Caco-2 (cell line): ENCODE measurements around the gene FRZB. TPM values are rescaled to one million over a fixed set of nuclear protein-coding genes. Genes with fewer than 3 reads are reported as not detected.

Experiments
- BruUV-seq: library from RNA; stranded (reverse); fragments of 400-500 nt; replicated peaks from 2 replicates; lab custom pipeline; 2021; lab: Mats Ljungman, UMichigan
- CTCF ChIA-PET: fragments of 300-600 bp; sonication (Branson Sonifier 250); formaldehyde crosslinking; loops from one replicate; lab custom pipeline; 2022; ENCODE audit warnings: antibody characterized with exemption; lab: Charles Lee
- POLR2A ChIA-PET: fragments of 300-600 bp; sonication (Branson Sonifier 250); formaldehyde crosslinking; loops from one replicate; lab custom pipeline; 2022; ENCODE audit warnings: antibody characterized with exemption; lab: Charles Lee
- DNase-seq, 2 experiments: peaks; one replicate each; pipeline versions ENCODE4 v3.0.0 to v3.0.0-alpha.2; 2020 to 2022
- H3K27me3 ChIP-seq: replicated peaks from 2 replicates; pipeline ENCODE4 v1.6.0; 2011; ENCODE audit warnings: low read length; ENCODE audit not compliant: control insufficient read depth, insufficient read depth
- H3K36me3 ChIP-seq: 2 replicates; pipeline ENCODE4 v1.5.1; 2011; ENCODE audit warnings: low read length; ENCODE audit not compliant: control insufficient read depth, insufficient read depth
- H3K4me1 ChIP-seq: fragments of 250-450 bp; sonication (Bioruptor Pico); 2 replicates; pipeline ENCODE4 v1.5.1; 2020; ENCODE audit warnings: mild to moderate bottlenecking
- H3K4me3 ChIP-seq: 2 replicates; pipeline ENCODE4 v1.5.1; 2011; ENCODE audit warnings: low read depth, mild to moderate bottlenecking, control low read depth, low read length
- H3K9me3 ChIP-seq: fragments of 250-450 bp; sonication (Bioruptor Pico); 2 replicates; pipeline ENCODE4 v1.5.1; 2020; ENCODE audit warnings: mild to moderate bottlenecking, moderate library complexity
- H3K27ac Mint-ChIP-seq: one replicate; pipeline ENCODE4 v1.8.0; 2022; ENCODE audit warnings: mixed read lengths; ENCODE audit not compliant: unreplicated experiment
- H3K27me3 Mint-ChIP-seq: one replicate; pipeline ENCODE4 v1.8.0; 2022; ENCODE audit warnings: mixed read lengths; ENCODE audit not compliant: insufficient read depth, unreplicated experiment
- H3K36me3 Mint-ChIP-seq: one replicate; pipeline ENCODE4 v1.8.0; 2022; ENCODE audit warnings: mild to moderate bottlenecking, mixed read lengths; ENCODE audit not compliant: insufficient read depth, unreplicated experiment
- H3K4me1 Mint-ChIP-seq: one replicate; pipeline ENCODE4 v1.8.0; 2022; ENCODE audit warnings: low read depth, mixed read lengths; ENCODE audit not compliant: unreplicated experiment
- H3K4me3 Mint-ChIP-seq: one replicate; pipeline ENCODE4 v1.8.0; 2022; ENCODE audit warnings: mild to moderate bottlenecking, moderate library complexity, mixed read lengths; ENCODE audit not compliant: unreplicated experiment
- H3K9me3 Mint-ChIP-seq: one replicate; pipeline ENCODE4 v1.8.0; 2022; ENCODE audit warnings: mixed read lengths; ENCODE audit not compliant: unreplicated experiment
- CTCF ChIP-seq, 2 experiments: fragments of 200-600 bp in 1 of 2; IDR thresholded peaks; 1 replicate in 1 of 2; 2 replicates in 1 of 2; pipeline versions ENCODE4 v1.5.1 to v1.8.0; 2011 to 2022; ENCODE audit warnings: antibody characterized with exemption in 1 of 2, control low read depth in 1 of 2, inconsistent platforms in 1 of 2, low read depth in 1 of 2, low read length in 1 of 2, mild to moderate bottlenecking in 1 of 2, moderate library complexity in 1 of 2; ENCODE audit not compliant: insufficient read depth in 1 of 2, severe bottlenecking in 1 of 2, unreplicated experiment in 1 of 2
- intact Hi-C: fragments of 100-400 bp; cut with micrococcal nuclease; formaldehyde crosslinking; loops from one replicate; pipeline ENCODE4 v1.10.0; 2022; ENCODE audit not compliant: unreplicated experiment
- total RNA-seq: library from RNA; stranded (reverse); gene quantifications from 2 replicates; pipeline ENCODE4 v1.2.3, GENCODE V29; 2022

The FRZB gene
- total RNA-seq, 1 experiment from 2014 or later, result not detected

- Histone ChIP-seq H3K4me1 (no peaks in the 10 kb centered on the region), H3K9me3 (no peaks in the 10 kb centered on the region), H3K36me3 (peaks cover 2% of the 10 kb centered on the region), H3K4me3 (no peak overlapping the region), H3K27me3 (no peaks in the 10 kb centered on the region)
- Mint-ChIP-seq H3K36me3 (peaks cover 52% of the 10 kb centered on the region), H3K27me3 (no peaks in the 10 kb centered on the region), H3K9me3 (no peaks in the 10 kb centered on the region), H3K4me3 (no peak overlapping the region), H3K27ac (no peak overlapping the region), H3K4me1 (no peaks in the 10 kb centered on the region)
- no TSS peak for BruUV-seq
- ChIA-PET CTCF (interaction anchor here (0.6 kb wide), 1 partner anchor 23 kb away, joined by 6 read pairs; no protein-coding TSS in a partner anchor), POLR2A (no interaction called here)
- no peak for DNase-seq
- no peak for TF ChIP-seq CTCF (IDR thresholded peaks at IDR 0.05; ENCODE audit: insufficient read depth in 1 of 2, low read depth in 1 of 2, low read length in 1 of 2, severe bottlenecking in 1 of 2, unreplicated experiment in 1 of 2)
- intact Hi-C loops, result no loop called here
Observed at GRCh38 chr2:182914852-182915251, 48.4 kb upstream of the FRZB start.

- Histone ChIP-seq H3K27me3 (no peaks in the 10 kb centered on the region), H3K4me3 (no peak overlapping the region), H3K9me3 (no peaks in the 10 kb centered on the region), H3K36me3 (peaks cover 2% of the 10 kb centered on the region; the same call in 1 of the 2 replicates), H3K4me1 (no peaks in the 10 kb centered on the region)
- CTCF ChIA-PET, result no interaction called here
- BruUV-seq, result no TSS peak
- no peaks in the 10 kb centered on the region for H3K27me3 Mint-ChIP-seq
- no peaks in the 10 kb centered on the region for H3K9me3 Mint-ChIP-seq
- DNase-seq, result no peak
- POLR2A ChIA-PET, result no interaction called here
- no peaks in the 10 kb centered on the region for H3K4me1 Mint-ChIP-seq
- intact Hi-C loops, result no loop called here
- H3K36me3 Mint-ChIP-seq, result peaks cover 51% of the 10 kb centered on the region
- no peak for TF ChIP-seq CTCF (IDR thresholded peaks at IDR 0.05; ENCODE audit: insufficient read depth in 1 of 2, low read depth in 1 of 2, low read length in 1 of 2, severe bottlenecking in 1 of 2, unreplicated experiment in 1 of 2)
- no peak overlapping the region for H3K4me3 Mint-ChIP-seq
- no peak overlapping the region for H3K27ac Mint-ChIP-seq
Observed at GRCh38 chr2:182913064-182913463, 46.6 kb upstream of the FRZB start.

GRCh38 chr2:182912518-182912915, 46.1 kb upstream of the FRZB start:
- H3K9me3 ChIP-seq, result no peaks in the 10 kb centered on the region
- no peaks in the 10 kb centered on the region for H3K4me1 ChIP-seq
- Mint-ChIP-seq H3K36me3 (peaks cover 46% of the 10 kb centered on the region), H3K4me1 (no peaks in the 10 kb centered on the region), H3K9me3 (no peaks in the 10 kb centered on the region), H3K27ac (no peak overlapping the region), H3K27me3 (no peaks in the 10 kb centered on the region), H3K4me3 (no peak overlapping the region)
- CTCF ChIA-PET, result no interaction called here
- no peak overlapping the region for H3K4me3 ChIP-seq
- intact Hi-C loops, result no loop called here
- H3K27me3 ChIP-seq, result no peaks in the 10 kb centered on the region
- POLR2A ChIA-PET, result no interaction called here
- BruUV-seq, result no TSS peak
- TF ChIP-seq CTCF (IDR thresholded peaks at IDR 0.05; ENCODE audit: insufficient read depth in 1 of 2, low read depth in 1 of 2, low read length in 1 of 2, severe bottlenecking in 1 of 2, unreplicated experiment in 1 of 2), result no peak
- peaks cover 2% of the 10 kb centered on the region; the same call in 1 of the 2 replicates for H3K36me3 ChIP-seq
- no peak for DNase-seq
